Measurements from ENCODE around the gene RAD51B.

GRCh38 chr14:68632054-68632895 lies 812.7 kb downstream of the RAD51B start:
- TF ChIP-seq CTCF (IDR thresholded peaks at IDR 0.05) (no peak), POLR2A (IDR thresholded peaks at IDR 0.05) (no peak), EP300 (IDR thresholded peaks at IDR 0.05) (no peak), POLR2AphosphoS5 (IDR thresholded peaks at IDR 0.05) (no peak)

Data from upper lobe of left lung (tissue), 4 donors.